ENCODE data around the gene PF4V1.
"Not testable (repeated sequence)": the region's sequence is repeated elsewhere in the genome, so short reads cannot be mapped to it uniquely, and the experiment has no call there.

The PF4V1 gene

DNA sequence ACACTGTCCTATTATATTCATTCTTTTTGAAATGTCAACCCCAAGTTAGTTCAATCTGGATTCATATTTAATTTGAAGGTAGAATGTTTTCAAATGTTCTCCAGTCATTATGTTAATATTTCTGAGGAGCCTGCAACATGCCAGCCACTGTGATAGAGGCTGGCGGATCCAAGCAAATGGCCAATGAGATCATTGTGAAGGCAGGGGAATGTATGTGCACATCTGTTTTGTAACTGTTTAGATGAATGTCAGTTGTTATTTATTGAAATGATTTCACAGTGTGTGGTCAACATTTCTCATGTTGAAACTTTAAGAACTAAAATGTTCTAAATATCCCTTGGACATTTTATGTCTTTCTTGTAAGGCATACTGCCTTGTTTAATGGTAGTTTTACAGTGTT is 17.7 kb downstream of the PF4V1 start:
- peak; percentile 54 for DNase-seq

DNA sequence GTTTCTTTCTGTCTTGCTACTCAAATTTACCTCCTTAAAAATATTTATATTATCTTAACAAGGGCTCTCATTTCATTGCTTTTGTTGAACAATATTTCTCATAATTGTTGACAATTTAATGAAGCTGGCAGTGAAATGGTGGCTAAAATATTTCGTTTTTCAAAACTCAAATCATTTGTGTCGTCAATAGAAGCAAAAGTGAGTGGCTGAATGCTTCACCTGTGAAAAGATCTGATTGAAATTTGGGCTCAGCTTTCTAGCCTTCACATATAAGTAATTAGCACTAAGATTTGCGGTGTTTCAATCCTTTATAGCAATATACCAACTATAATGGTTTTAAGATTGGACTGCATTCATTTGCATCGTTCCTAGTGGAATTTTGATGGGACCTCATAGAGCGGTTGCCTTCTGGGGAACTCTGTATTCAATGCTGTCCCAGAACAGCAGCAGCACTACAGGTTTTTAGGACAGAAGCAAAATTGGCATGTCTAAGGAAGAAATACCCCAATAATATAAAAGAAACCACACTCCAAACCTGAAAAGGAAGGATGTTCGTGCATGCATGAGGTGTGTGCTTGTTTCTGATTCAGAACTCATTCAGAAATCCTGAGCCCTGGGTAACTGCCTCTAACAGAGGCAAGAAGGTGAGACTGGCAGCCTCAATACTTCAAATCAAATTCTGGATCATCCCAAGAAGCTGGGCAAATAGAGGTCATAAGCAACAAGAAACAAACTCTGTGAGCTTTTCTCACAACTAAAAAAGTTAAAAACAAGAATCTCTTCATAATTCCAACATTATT is 18.6 kb downstream of the PF4V1 start:
- no peak for DNase-seq

DNA sequence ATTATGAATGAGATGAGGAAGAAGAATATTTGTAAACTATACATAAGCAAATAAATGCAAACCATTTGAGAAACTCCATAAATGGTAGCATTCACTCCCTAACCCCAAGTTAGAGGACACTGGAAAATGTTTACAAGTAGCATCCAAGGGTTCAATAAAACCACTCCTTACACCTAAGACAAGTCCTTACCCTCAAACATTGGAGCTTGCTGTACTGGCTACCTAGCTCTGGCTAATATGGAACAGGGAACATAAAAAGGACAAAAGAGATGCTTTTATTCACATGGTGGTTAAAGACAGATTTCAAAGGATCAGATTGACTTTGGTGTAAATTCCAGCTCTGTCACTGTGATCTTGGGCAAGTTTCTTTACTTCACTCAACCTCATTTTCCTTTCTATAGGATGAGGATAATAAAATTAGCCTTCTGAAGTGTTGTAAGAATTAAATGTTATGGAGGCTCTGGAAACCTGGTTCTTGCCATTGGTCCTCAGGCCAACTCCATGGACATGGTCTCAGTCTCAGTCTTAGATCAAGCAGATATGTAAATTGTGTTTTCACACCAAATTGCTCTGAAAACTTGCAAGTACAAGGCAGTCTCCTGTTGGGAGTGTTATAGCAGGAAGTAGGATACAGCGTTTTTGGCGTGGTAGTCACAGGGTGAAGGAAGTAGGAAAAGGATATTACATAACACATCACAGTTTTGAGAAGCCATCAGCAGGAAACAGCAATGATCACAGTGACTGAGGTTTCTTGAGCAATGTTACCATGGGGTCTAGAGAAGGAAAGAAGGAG is 19.4 kb downstream of the PF4V1 start:
- peak; percentile 66 for DNase-seq

DNA sequence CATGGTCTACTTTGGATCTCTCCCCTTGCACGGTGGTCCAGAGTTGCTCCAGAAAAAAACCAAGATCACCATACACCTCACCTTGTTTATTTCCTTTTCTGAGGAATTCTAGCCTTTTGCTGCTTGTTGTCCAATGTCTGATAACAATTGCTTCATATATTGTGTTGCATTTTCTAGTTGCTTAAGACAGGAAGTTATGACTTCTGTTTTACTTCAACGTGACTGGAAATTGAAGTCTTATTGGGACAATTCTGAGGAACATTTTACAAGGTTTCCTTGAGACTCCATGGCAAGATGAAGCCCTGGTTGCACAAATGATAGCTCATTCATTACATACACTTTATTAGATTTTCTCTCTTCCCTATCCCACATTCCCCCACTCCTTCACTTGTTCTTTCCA is 21.3 kb downstream of the PF4V1 start:
- peak; percentile 23 for DNase-seq

DNA sequence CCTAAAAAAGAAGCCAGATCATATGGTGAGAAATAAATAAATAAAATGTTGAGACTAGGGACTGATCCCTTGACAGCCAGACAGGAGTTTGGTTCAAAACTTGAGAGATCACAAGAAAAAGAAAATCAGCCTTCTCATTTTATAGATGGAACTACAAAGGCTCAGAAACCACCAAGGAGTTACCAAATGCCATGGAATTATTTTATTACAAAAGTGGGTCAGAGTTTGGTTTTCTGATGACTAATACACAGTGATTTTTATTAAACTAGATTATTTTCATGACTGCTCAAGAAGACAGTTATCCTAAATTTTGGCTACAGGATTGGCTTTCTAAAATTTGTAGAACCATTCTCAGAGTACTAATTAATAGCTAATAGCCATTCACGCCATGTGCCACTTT is 22.3 kb downstream of the PF4V1 start:
- DNase-seq, result no peak

DNA sequence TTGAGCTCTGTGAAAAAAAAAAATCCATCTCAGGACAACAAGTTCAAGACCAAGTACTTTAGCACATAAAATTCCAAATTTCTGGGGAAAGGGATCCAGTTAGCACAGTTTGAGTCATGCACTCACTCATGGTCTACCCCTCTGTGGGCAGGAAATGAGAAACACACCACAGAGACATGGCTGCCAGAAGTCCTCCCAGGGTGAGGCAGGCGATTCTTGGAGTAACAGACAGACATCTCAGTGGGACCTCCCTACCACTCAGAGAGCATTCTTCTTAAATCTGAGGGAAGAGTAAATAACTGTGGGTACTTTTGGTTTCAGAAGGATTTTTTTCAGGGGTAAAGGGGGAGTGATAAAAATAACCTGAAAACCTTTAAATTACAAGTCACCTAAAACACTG is 30.2 kb downstream of the PF4V1 start:
- no peak for DNase-seq

DNA sequence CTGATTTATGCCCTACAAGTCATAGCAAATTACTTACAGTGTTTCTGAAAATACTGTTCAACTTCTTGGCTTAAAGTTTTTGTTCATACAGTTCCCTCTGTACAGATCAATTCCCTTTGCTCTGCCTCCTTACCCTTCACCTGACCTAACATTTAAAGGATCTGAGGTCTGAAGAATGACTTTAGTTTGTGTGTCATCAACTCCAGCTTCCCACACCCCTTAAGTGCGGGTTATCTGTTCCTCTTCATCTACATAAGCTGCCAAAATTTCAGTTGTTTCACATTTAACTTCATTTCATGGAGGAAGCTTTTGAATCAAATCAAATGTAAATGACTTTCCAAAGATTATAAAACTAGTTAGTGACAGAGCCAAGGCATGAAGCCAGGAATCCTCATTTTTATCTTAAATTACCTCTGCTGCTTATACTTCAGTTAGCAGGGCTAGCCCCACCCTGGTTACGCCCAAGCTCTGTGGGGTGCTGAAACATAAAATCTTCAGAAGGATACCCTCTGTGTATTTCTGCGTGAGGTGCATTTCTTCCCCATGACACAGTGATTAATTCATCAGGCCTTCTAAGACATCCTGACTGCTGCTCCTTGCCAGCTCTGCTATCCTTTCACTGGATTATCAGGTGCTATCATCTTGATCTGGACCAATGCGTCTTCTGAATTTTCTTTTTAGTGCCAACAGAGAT is 32.6 kb downstream of the PF4V1 start:
- DNase-seq, result peak; percentile 50

DNA sequence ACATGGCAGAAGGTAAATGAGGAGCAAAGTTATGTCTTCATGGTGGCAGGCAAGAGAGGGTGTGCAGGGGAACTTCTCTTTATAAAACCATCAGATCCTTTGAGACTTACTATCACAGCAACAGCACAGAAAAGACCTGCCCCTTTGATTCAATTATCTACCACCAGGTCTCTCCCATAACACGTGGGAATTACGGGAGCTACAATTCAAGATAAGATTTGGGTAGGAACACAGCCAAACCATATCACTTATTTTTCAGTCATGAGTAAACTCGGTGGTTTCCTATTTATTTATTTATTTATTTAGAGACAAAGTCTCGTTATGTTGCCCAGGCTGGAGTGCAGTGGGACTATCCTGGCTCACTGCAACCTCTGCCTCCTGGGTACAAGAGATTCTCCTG is 38.2 kb downstream of the PF4V1 start:
- no peak for DNase-seq

DNA sequence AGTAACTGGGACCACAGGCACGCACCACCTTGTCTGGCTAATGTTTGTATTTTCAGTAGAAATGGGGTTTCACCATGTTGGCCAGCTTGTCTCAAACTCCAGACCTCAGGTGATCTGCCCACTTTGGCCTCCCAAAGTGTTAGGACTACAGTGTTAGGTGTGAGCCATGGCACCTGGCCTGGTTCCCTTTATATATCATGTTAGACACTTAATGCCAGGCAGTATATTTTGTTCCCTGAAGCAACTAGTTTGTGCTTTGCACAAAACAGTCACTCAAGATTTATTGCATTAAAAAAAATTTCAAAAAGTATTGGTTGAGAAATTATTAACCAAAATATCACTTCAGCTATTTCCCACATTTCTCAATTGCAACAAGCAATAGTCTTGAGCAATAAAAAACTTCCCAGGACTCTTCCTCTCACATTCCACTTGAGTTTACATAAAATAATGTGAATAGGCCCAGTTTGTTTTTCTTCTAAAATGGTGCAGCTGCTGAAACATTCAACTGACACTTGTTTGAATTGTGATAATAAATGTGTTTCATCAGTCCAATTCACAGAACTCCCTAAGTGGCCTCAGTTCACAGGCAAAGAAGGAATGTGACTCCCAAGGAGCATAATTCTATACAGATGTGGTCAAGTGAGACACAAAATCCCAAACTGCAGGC is 38.8 kb downstream of the PF4V1 start:
- peak; percentile 62 for DNase-seq

DNA sequence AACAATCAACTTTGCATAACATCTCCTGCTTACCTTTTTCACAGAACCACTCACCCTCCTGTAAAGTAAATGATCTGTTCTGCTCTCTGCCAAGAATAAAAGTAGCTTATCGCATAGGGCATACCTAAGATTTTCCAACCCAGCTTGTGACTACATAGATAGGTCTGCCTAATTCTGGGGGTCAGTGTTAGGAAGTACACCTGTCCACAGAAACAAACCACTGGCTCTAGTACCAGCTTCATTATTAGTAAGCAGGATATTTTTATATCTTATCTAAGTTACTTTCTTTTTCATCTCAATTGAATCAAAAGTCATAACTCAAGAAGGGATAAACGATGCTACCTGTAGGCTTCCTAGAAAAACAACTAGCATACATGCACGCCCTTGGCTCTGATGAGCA is 39.9 kb downstream of the PF4V1 start:
- no peak for DNase-seq

DNA sequence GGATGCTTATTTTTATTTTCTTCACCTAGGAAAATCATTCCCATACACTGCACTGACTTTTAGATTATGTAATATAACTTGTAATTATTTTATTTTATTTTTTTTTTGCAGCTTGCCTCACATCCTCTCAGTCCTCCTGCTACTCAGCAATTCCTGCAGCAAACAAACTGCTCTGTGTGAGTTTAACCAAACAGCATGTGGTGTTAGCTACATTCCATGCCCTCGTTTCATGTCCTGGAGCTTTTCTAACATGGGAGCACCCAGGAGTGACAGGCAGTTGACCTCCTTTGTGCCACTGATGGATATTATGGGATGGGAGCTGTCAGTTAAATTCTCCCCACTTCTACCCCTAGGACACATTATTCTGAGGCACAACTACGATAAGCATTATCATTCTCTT is 40.9 kb downstream of the PF4V1 start:
- DNase-seq, result no peak

DNA sequence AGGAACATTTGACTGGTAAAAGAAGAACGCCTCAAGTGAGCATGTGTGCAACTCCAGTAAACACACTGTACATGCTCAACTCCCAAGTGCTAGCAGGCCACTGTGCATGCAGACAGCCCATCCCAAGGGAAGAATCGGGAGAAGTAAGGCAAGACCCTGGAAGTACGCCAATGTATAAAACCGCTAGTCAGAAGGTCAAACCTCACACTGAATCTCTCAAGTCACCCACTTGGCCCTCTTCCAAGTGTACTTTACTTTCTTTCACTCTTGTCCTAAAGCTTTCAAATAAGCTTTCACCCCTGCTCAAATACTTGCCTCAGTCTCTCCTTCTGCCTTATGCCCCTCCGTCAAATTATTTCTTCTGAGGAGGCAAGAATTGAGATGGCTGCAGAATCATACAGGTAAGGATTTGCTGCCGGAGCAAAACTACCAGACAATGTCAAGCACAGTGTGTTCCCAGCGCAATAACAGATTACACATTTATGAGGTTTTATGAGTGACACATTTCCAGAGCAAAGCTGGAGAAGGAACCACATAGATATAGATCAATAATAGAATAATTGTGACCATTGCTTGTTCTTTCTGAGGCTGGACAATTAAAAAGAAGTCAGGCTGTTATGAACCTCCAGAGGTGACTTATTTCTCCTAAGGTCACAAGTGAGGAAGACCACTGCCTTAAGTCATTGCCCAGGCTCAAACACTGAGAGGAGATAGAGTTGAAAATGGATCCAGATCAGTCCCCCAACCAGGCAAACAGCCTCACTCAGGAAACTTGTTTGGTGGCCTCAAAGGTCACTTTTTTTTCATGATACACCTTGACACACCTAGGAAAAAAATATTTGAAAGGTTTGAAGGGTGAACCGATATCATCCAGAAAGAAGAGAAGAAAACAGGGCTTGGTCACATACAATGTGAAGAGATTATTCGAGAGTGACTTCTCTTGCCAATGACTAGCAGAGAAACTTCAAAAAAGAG is 42.4 kb downstream of the PF4V1 start:
- no peak for DNase-seq

DNA sequence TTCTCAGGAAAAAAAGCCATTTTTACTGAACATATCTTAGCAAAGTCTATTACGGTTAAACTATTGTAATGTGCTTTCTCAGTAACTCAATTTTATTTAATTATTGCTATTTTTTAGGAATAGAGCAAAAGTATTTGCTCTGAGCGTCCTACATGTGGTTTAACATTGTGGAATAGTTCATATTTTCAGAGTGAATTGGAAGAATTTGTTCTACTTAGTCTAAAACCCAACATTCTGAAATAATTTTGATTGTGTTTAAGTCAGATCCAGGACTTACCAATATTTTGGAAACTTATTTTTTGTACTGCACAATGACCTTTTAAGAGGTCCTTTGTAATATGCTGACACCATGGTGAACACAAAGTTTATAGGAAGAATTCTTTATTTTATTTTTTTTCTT is 43.3 kb downstream of the PF4V1 start:
- no peak for DNase-seq

DNA sequence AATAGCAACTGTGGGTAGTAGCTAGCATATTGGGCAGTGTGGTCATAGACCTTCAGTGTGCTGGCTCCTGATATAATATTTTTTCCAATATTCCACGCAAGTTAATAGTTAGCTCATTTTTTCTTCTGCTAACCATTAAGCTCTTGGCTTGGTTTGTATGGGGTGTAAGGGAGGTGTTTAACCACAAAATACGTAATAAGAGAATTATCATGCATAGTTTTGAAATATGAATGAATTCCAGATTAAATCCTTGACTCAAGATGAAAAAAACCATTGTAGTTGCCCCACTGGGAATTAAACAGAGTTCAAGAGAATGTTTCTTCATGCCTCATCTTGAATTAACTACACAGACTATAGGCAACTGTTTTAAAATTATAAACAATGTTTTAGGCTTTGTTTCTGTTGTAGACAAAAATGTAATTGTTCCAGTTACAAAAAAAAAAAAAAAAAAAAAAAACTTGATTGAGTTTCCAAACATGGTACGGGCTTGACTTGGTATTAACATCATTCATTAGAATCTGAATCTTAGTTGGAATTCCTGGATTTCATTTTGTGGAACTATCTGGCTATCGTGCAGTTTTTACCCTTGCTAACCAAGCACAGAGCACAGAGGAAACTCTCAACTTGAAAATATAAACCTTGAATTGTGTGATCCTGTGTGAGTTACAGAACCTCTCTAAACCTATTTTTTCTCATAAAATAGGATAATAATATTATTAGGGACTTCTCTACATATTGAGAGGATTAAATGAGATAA is 44.5 kb downstream of the PF4V1 start:
- DNase-seq, result no peak

DNA sequence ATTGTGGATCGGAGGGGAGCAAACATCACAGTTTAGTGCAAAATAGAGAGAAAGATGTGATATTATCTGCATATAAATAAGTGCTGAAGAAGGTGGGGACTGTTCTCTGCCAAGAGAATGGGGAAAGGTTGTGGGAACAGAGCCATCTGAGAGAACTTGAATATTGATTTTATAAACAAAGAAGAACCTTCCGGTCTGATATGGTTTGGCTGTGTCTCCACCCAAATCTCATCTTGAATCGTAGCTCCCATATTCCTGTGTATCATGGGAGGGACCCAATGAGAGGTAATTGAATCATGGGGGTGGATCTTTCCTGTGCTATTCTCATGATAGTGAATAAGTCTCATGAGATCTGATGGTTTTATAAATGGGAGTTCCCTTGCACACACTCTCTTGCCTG is 46.2 kb downstream of the PF4V1 start:
- not testable (repeated sequence) for DNase-seq

DNA sequence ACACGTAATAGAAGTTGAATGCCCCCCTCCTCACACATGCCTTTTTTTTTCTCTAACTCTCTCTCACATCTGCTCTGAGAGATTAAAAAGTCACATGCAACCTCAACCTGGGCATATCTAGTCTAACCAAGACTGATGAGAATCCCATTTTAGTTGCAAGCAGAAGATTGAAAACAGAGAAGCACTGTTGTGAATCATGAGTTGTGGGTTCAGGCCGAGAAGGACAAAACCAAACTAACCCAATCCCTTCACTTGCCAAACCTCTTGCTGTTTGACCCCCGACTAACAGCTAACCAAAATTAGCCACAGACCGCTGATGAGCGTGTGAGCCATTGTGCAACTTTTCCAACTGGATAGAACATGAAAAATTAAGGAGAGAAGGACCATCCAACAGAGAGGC is 47.9 kb downstream of the PF4V1 start:
- DNase-seq, result no peak

DNA sequence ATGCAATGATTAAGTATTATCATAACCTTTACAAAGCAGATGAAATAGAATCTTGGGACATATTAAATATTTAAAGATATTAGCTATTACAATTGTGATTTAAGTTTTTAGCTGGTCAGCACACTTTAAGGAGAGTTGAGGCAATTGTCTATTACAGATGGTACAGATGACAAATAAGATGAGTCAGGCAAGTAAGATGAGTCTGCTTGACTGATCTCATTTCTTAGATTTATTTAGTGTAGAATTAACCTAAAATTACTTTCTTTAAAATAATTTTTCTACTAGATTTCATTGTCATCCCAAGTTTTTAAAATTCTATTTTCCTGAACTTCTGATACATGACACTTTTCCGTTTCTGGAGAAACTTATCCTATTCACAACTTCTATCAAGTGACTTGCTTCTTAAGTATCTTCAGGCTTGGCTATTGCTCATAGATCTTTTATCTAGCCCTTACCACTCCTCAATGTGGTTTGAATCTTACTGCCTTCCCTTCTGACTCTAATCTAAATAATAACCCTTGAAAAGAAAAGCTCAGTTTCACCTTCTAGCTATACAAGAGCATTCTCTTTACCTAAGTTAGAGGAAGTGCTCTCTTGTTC is 49.0 kb downstream of the PF4V1 start:
- DNase-seq, result peak; percentile 49

DNA sequence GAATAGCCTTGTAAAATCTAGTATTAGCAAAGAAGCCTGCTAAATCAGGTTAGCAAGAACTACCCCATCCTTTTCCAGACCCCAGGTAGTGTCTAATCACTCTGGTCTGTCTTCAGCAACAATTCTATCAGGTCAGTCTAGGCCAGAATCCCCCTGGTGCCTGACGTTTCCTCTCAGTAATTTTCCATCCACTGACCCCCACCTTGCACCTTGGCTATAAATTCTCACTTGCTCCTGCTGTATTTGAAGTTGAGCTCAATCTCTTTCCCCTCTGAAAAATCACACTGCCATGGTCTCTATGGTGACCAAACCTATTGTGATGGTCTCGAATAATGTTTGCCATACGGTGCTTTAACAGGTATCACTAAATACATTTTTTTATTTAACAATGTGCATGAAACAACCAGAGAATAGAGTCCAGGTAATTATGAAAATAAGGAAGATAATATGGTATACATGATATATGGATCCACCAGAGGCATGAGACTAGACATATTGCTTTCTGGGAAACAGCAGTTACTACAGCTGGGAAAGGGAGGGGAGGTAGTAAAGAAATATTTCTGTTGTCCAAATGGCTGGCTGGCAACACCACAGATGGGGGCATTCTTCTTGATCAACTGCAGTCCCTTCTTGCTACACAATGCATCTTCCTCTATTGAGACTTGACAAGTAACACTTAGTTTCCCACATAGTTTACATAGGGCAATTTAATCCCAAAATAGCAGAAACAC is 49.9 kb downstream of the PF4V1 start:
- DNase-seq, result no peak

All from suppressor macrophage treated with lipopolysaccharide for 4 hours (primary cell).